Tibial nerve (tissue), 4 donors: Measurements from ENCODE around the gene PRB4.

Experiments
- EP300 ChIP-seq, 2 donors: sonication (generic); formaldehyde crosslinking; IDR thresholded peaks; one replicate each; pipeline ENCODE4 v1.6.1; 2017; ENCODE audit warnings: antibody characterized with exemption in 2 of 2, mild to moderate bottlenecking in 1 of 2
- POLR2A ChIP-seq, 2 donors: fragments of 450-650 bp; IDR thresholded peaks; one replicate each; pipeline ENCODE4 v1.6.1; 2017; ENCODE audit warnings: antibody characterized with exemption in 2 of 2, mild to moderate bottlenecking in 2 of 2, moderate library complexity in 2 of 2
- TF ChIP-seq, protein P1 (sequence below), 5 experiments: fragments of 200-600 bp in 3 of 5; fragments of 450-650 bp in 2 of 5; sonication (generic) in 3 of 5; IDR thresholded peaks; one replicate each; pipeline ENCODE4 v1.5.1; 2016 to 2019; ENCODE audit warnings: antibody characterized with exemption in 5 of 5, mild to moderate bottlenecking in 3 of 5, moderate library complexity in 2 of 5

DNA sequence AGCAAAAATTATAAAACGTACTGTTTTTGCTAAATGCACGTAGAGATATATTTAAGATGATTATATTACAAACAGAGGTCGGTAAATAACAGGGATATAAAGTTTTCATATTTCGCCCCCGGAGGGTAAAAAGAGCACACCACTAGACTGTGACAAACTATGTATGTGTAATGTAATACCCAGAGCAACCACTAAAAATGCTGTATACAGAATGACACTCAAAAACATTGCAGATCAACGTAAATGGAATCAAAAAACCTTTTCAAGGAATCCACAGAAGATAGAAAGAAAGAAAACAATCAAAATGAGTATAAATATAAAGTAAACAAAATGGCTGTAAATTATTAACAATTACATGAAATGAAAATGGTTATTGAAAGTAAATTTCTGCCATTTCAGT is 37.6 kb upstream of the PRB4 start:
- TF ChIP-seq, protein P1, sequence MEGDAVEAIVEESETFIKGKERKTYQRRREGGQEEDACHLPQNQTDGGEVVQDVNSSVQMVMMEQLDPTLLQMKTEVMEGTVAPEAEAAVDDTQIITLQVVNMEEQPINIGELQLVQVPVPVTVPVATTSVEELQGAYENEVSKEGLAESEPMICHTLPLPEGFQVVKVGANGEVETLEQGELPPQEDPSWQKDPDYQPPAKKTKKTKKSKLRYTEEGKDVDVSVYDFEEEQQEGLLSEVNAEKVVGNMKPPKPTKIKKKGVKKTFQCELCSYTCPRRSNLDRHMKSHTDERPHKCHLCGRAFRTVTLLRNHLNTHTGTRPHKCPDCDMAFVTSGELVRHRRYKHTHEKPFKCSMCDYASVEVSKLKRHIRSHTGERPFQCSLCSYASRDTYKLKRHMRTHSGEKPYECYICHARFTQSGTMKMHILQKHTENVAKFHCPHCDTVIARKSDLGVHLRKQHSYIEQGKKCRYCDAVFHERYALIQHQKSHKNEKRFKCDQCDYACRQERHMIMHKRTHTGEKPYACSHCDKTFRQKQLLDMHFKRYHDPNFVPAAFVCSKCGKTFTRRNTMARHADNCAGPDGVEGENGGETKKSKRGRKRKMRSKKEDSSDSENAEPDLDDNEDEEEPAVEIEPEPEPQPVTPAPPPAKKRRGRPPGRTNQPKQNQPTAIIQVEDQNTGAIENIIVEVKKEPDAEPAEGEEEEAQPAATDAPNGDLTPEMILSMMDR (IDR thresholded peaks at IDR 0.05), result no peak
- no peak for TF ChIP-seq EP300 (IDR thresholded peaks at IDR 0.05)
- no peak for TF ChIP-seq POLR2A (IDR thresholded peaks at IDR 0.05)
